Transverse colon (tissue), 4 donors: ENCODE results near the gene CLTRN.

ENCODE experiments used
- EP300 ChIP-seq: sonication (generic); formaldehyde crosslinking; IDR thresholded peaks from one replicate; pipeline ENCODE4 v1.6.1; 2017; ENCODE audit warnings: antibody characterized with exemption, low read depth
- POLR2A ChIP-seq: fragments of 450-650 bp; IDR thresholded peaks from one replicate; pipeline ENCODE4 v1.6.1; 2016; ENCODE audit warnings: antibody characterized with exemption, mild to moderate bottlenecking, moderate library complexity
- POLR2AphosphoS5 ChIP-seq, 3 donors: sonication (generic); formaldehyde crosslinking; IDR thresholded peaks; one replicate each; pipeline ENCODE4 v1.6.1; 2016; ENCODE audit warnings: antibody characterized with exemption in 3 of 3
- TF ChIP-seq, protein P1 (sequence below), 5 experiments: fragments of 200-600 bp in 3 of 5; fragments of 450-650 bp in 2 of 5; sonication (generic) in 3 of 5; IDR thresholded peaks; 1 replicate in 2 of 5; 2 replicates in 3 of 5; pipeline ENCODE4 v1.5.1; 2016 to 2017; ENCODE audit warnings: antibody characterized with exemption in 5 of 5, inconsistent platforms in 3 of 5, mild to moderate bottlenecking in 2 of 5, moderate library complexity in 1 of 5

GRCh38 chrX:15643786-15644559 is 20.6 kb downstream of the CLTRN start:
- TF ChIP-seq, protein P1, sequence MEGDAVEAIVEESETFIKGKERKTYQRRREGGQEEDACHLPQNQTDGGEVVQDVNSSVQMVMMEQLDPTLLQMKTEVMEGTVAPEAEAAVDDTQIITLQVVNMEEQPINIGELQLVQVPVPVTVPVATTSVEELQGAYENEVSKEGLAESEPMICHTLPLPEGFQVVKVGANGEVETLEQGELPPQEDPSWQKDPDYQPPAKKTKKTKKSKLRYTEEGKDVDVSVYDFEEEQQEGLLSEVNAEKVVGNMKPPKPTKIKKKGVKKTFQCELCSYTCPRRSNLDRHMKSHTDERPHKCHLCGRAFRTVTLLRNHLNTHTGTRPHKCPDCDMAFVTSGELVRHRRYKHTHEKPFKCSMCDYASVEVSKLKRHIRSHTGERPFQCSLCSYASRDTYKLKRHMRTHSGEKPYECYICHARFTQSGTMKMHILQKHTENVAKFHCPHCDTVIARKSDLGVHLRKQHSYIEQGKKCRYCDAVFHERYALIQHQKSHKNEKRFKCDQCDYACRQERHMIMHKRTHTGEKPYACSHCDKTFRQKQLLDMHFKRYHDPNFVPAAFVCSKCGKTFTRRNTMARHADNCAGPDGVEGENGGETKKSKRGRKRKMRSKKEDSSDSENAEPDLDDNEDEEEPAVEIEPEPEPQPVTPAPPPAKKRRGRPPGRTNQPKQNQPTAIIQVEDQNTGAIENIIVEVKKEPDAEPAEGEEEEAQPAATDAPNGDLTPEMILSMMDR (IDR thresholded peaks at IDR 0.05): no peak
- TF ChIP-seq POLR2A (no peak), POLR2AphosphoS5 (IDR thresholded peaks at IDR 0.05) (no peak), EP300 (no peak)
